ENCODE results near the gene MT1H.
"Not testable (repeated sequence)": the region's sequence is repeated elsewhere in the genome, so short reads cannot be mapped to it uniquely, and the experiment has no call there.

MT1H gene

GRCh38 chr16:56665286-56666261 is 4.0 kb upstream of the MT1H start:
- DNase-seq = not testable (repeated sequence)

- no peak for DNase-seq
Observed at GRCh38 chr16:56667581-56668571, 1.7 kb upstream of the MT1H start, which contains the start of gene MT1G. TSS of gene MT1G (minus strand) at chr16:56668065. CDS start at chr16:56667993, 72 bp downstream.

- DNase-seq = no peak
Observed at GRCh38 chr16:56669840-56670619, 416 bp downstream of the MT1H start.

GRCh38 chr16:56670620-56670934 is 963 bp downstream of the MT1H start:
- no peak for DNase-seq

- not testable (repeated sequence) for DNase-seq
Observed at GRCh38 chr16:56671691-56672090, 2.1 kb downstream of the MT1H start.

GRCh38 chr16:56672171-56672570 is 2.6 kb downstream of the MT1H start:
- DNase-seq = not testable (repeated sequence)

GRCh38 chr16:56672761-56673536 is 3.3 kb downstream of the MT1H start:
- no peak for DNase-seq

GRCh38 chr16:56673921-56674320 is 4.3 kb downstream of the MT1H start:
- DNase-seq = no peak

- DNase-seq = not testable (repeated sequence)
Observed at GRCh38 chr16:56674570-56674969, 5.0 kb downstream of the MT1H start.

GRCh38 chr16:56675685-56676210 is 6.1 kb downstream of the MT1H start:
- DNase-seq = no peak

GRCh38 chr16:56677474-56677873 is 7.9 kb downstream of the MT1H start:
- DNase-seq = no peak

GRCh38 chr16:56679078-56679730 is 9.6 kb downstream of the MT1H start:
- DNase-seq = no peak

GRCh38 chr16:56679818-56680217 is 10.2 kb downstream of the MT1H start:
- DNase-seq = no peak

GRCh38 chr16:56681939-56682702 is 12.5 kb downstream of the MT1H start, which contains the start of gene MT1X:
TSS of gene MT1X (plus strand) at chr16:56682470. CDS start at chr16:56682541, 71 bp downstream.
- DNase-seq = peak; percentile 79

GRCh38 chr16:56682703-56683397 is 13.2 kb downstream of the MT1H start:
- no peak for DNase-seq

- no peak for DNase-seq
Observed at GRCh38 chr16:56683424-56684172, 14.0 kb downstream of the MT1H start.

GRCh38 chr16:56684256-56684925 is 14.8 kb downstream of the MT1H start:
- DNase-seq = no peak

Data from NCI-H345 (cell line).